Measurements from ENCODE around the gene INO80E.

DNA sequence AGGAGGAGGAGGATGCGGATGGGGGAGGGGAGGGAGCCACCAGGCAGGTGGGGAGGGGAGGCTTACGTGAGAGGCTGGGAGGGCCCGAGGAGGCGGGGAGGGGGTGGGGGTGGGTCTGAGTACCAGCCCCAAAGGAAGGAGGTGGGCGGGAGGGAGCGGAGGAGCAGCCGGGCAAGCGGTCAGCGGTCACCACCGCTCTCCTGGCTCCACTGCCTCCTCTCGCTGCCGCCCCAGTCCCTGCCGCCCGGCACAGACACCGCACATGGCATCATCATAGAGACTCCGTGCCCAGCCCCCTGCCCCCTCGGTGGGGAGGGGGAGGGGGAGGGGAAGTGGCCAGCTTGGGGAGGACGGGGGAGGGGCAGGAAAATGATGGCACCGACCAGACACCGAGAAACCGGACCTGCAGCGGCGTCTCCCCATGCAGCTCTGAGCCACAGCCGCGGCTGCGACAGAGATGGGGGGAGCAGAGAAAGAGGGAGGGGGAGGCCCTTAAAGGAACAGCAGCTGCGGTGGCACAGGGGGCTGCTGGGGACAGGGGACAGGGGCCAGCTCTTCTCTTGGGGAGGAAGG is 34.9 kb downstream of the INO80E start, which contains the start of gene TLCD3B:
- TF ChIP-seq, protein P1, sequence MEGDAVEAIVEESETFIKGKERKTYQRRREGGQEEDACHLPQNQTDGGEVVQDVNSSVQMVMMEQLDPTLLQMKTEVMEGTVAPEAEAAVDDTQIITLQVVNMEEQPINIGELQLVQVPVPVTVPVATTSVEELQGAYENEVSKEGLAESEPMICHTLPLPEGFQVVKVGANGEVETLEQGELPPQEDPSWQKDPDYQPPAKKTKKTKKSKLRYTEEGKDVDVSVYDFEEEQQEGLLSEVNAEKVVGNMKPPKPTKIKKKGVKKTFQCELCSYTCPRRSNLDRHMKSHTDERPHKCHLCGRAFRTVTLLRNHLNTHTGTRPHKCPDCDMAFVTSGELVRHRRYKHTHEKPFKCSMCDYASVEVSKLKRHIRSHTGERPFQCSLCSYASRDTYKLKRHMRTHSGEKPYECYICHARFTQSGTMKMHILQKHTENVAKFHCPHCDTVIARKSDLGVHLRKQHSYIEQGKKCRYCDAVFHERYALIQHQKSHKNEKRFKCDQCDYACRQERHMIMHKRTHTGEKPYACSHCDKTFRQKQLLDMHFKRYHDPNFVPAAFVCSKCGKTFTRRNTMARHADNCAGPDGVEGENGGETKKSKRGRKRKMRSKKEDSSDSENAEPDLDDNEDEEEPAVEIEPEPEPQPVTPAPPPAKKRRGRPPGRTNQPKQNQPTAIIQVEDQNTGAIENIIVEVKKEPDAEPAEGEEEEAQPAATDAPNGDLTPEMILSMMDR (IDR thresholded peaks at IDR 0.05 in 4 of 5, conservative IDR thresholded peaks at IDR 0.05 in 1 of 5), result no peak
- TF ChIP-seq POLR2A (IDR thresholded peaks at IDR 0.05), result no peak

All from gastrocnemius medialis (tissue), 4 donors.